Diencephalon (tissue), 1 donor: ENCODE data around the gene C8B. TPM values are rescaled to one million over a fixed set of nuclear protein-coding genes. Genes with fewer than 3 reads are reported as not detected.

ENCODE experiments used
- total RNA-seq: library from RNA; depleted of rRNA; stranded (reverse); fragments of >200 nt; gene quantifications from one replicate; pipeline ENCODE4 v1.2.3, GENCODE V29; 2014

Gene C8B
- not detected for total RNA-seq

GRCh38 chr1:56965916-56966697 is at the start of gene C8B:
Gene C8B (minus strand): TSS chr1:56966015. CDS start chr1:56965948, 67 bp downstream.

Other genes starting within 250 kb of the C8B start
- gene FYB2, start 146.6 kb downstream of the C8B start, total RNA-seq, result 3.9 TPM
- not detected for gene C8A, start 111.2 kb downstream of the C8B start, total RNA-seq